H1 (cell line): ENCODE results near the gene HNF1A. TPM values are rescaled to one million over a fixed set of nuclear protein-coding genes. Genes with fewer than 3 reads are reported as not detected.

ENCODE experiments used
- CTCF ChIA-PET: fragments of 300-600 bp; sonication (Branson Sonifier 250); formaldehyde crosslinking; loops from one replicate; lab custom pipeline; 2021; ENCODE audit not compliant: partially characterized antibody; lab: Charles Lee
- POLR2A ChIA-PET: fragments of 300-600 bp; sonication (Branson Sonifier 250); formaldehyde crosslinking; loops from one replicate; lab custom pipeline; 2021; ENCODE audit warnings: inconsistent platforms; ENCODE audit not compliant: partially characterized antibody; lab: Charles Lee
- DNase-seq, 2 experiments: peaks; one replicate each; pipeline versions ENCODE4 v3.0.0 to v3.0.0-alpha.2; 2010 to 2022; ENCODE audit warnings: low spot score in 2 of 2, low read depth in 1 of 2, mixed read lengths in 1 of 2
- FAIRE-seq: peaks from 2 replicates; lab custom pipeline; 2011; peaks lifted over from hg19 to GRCh38; lab: Jason Lieb, UNC
- H2AFZ ChIP-seq: 2 replicates; pipeline ENCODE4 v1.8.1; 2012; ENCODE audit warnings: low read length, inconsistent platforms
- H2AK5ac ChIP-seq: 2 replicates; pipeline ENCODE4 v1.6.1; 2013; ENCODE audit warnings: low read depth, low read length
- H2BK120ac ChIP-seq: replicated peaks from 2 replicates; pipeline ENCODE3; 2013; ENCODE audit warnings: low read depth, low read length, inconsistent platforms
- H2BK12ac ChIP-seq: 2 replicates; pipeline ENCODE4 v1.6.1; 2013; ENCODE audit warnings: low read depth, low read length
- H2BK15ac ChIP-seq: 2 replicates; pipeline ENCODE4 v1.6.1; 2013; ENCODE audit warnings: low read length
- H2BK20ac ChIP-seq: 2 replicates; pipeline ENCODE4 v1.6.1; 2013; ENCODE audit warnings: low read length
- H2BK5ac ChIP-seq: 2 replicates; pipeline ENCODE4 v1.6.1; 2013; ENCODE audit warnings: low read depth, low read length
- H3K14ac ChIP-seq: 2 replicates; pipeline ENCODE4 v1.6.1; 2013; ENCODE audit warnings: inconsistent platforms; ENCODE audit not compliant: insufficient read length
- H3K18ac ChIP-seq: 2 replicates; pipeline ENCODE4 v1.6.1; 2013; ENCODE audit warnings: low read length; ENCODE audit errors: extremely low read depth
- H3K23ac ChIP-seq: 2 replicates; pipeline ENCODE4 v1.6.1; 2013; ENCODE audit warnings: inconsistent platforms; ENCODE audit not compliant: insufficient read length
- H3K23me2 ChIP-seq: 2 replicates; pipeline ENCODE4 v1.6.1; 2013; ENCODE audit warnings: low read depth, low read length
- H3K27ac ChIP-seq: 2 replicates; pipeline ENCODE4 v1.6.1; 2011; ENCODE audit warnings: low read depth, low read length, inconsistent platforms
- H3K27me3 ChIP-seq, 4 experiments: replicated peaks in 1 of 4; 1 replicate in 1 of 4; 2 replicates in 3 of 4; pipeline versions ENCODE4 v1.6.1 to v1.8.1; 2011 to 2013; ENCODE audit warnings: low read length in 3 of 4, mild to moderate bottlenecking in 3 of 4, inconsistent platforms in 2 of 4, mixed read lengths in 2 of 4, moderate library complexity in 1 of 4; ENCODE audit not compliant: control insufficient read depth in 3 of 4, insufficient read depth in 3 of 4; ENCODE audit errors: extremely low read depth in 1 of 4
- H3K36me3 ChIP-seq, 4 experiments: 2 replicates each; pipeline versions ENCODE4 v1.6.1 to v1.8.1; 2011 to 2013; ENCODE audit warnings: mild to moderate bottlenecking in 4 of 4, low read length in 3 of 4, moderate library complexity in 2 of 4, control low read depth in 1 of 4, inconsistent platforms in 1 of 4; ENCODE audit not compliant: insufficient read depth in 4 of 4, control insufficient read depth in 2 of 4
- H3K4ac ChIP-seq: replicated peaks from 2 replicates; pipeline ENCODE3; 2013; ENCODE audit warnings: low read length, low read depth, mixed read lengths, inconsistent platforms; ENCODE audit not compliant: insufficient read length
- H3K4me1 ChIP-seq, 4 experiments: replicated peaks in 1 of 4; 1 replicate in 1 of 4; 2 replicates in 3 of 4; pipeline versions ENCODE4 v1.6.1 to v1.8.1; 2011 to 2013; ENCODE audit warnings: low read length in 3 of 4, inconsistent platforms in 2 of 4, mixed read lengths in 1 of 4; ENCODE audit not compliant: insufficient read depth in 4 of 4, control insufficient read depth in 3 of 4
- H3K4me2 ChIP-seq, 2 experiments: 2 replicates each; pipeline versions ENCODE4 v1.6.1 to v1.8.1; 2011 to 2013; ENCODE audit warnings: low read depth in 2 of 2, low read length in 2 of 2, control low read depth in 1 of 2, inconsistent platforms in 1 of 2, mild to moderate bottlenecking in 1 of 2; ENCODE audit not compliant: insufficient read depth in 1 of 2
- H3K4me3 ChIP-seq, 4 experiments: fragments of 200-600, 300-600 bp in 1 of 4; sonication (generic), shearing (Covaris generic), sonication (Bioruptor Twin) in 1 of 4; 2 replicates each; pipeline versions ENCODE4 v1.5.1 to v1.8.1; 2011 to 2016; ENCODE audit warnings: low read length in 4 of 4, low read depth in 3 of 4, control low read depth in 2 of 4, inconsistent platforms in 2 of 4, mild to moderate bottlenecking in 2 of 4, mixed read lengths in 1 of 4, moderate library complexity in 1 of 4; ENCODE audit not compliant: insufficient read depth in 2 of 4; ENCODE audit errors: extremely low read depth in 1 of 4
- H3K56ac ChIP-seq: replicated peaks from 2 replicates; pipeline ENCODE3; 2013; ENCODE audit warnings: low read depth, mild to moderate bottlenecking, mixed read lengths, low read length, inconsistent platforms; ENCODE audit not compliant: insufficient read length
- H3K79me1 ChIP-seq: 2 replicates; pipeline ENCODE4 v1.6.1; 2013; ENCODE audit warnings: low read depth, low read length, control low read depth
- H3K79me2 ChIP-seq, 2 experiments: 2 replicates each; pipeline versions ENCODE4 v1.6.1 to v1.8.1; 2012 to 2013; ENCODE audit warnings: low read length in 2 of 2, mild to moderate bottlenecking in 2 of 2, inconsistent platforms in 1 of 2; ENCODE audit not compliant: insufficient read depth in 2 of 2, control insufficient read depth in 1 of 2
- H3K9ac ChIP-seq, 4 experiments: replicated peaks in 1 of 4; 1 replicate in 1 of 4; 2 replicates in 3 of 4; pipeline versions ENCODE4 v1.6.1 to v1.8.1; 2011 to 2013; ENCODE audit warnings: low read depth in 3 of 4, low read length in 3 of 4, control low read depth in 2 of 4, mild to moderate bottlenecking in 2 of 4, moderate library complexity in 2 of 4, inconsistent platforms in 1 of 4; ENCODE audit errors: extremely low read depth in 1 of 4
- H3K9me3 ChIP-seq, 2 experiments: 2 replicates each; pipeline versions ENCODE4 v1.6.1 to v1.8.1; 2012 to 2013; ENCODE audit warnings: mild to moderate bottlenecking in 2 of 2, moderate library complexity in 2 of 2, control low read depth in 1 of 2, inconsistent platforms in 1 of 2, low read depth in 1 of 2, low read length in 1 of 2, mixed read lengths in 1 of 2; ENCODE audit not compliant: insufficient read depth in 2 of 2
- H4K20me1 ChIP-seq, 2 experiments: replicated peaks in 1 of 2; 2 replicates each; pipeline versions ENCODE3 to v1.8.1; 2011 to 2013; ENCODE audit warnings: inconsistent platforms in 2 of 2, low read length in 2 of 2, mild to moderate bottlenecking in 1 of 2; ENCODE audit not compliant: insufficient read depth in 2 of 2, control insufficient read depth in 1 of 2
- H4K5ac ChIP-seq: 2 replicates; pipeline ENCODE4 v1.6.1; 2013; ENCODE audit warnings: low read length, low read depth, mixed read lengths, inconsistent platforms; ENCODE audit not compliant: insufficient read length
- H4K8ac ChIP-seq: 2 replicates; pipeline ENCODE4 v1.8.0; 2013; ENCODE audit warnings: mild to moderate bottlenecking, moderate library complexity, low read length, inconsistent platforms; ENCODE audit not compliant: insufficient read depth; ENCODE audit errors: extremely low read depth
- H4K91ac ChIP-seq: replicated peaks from 2 replicates; pipeline ENCODE3; 2013; ENCODE audit warnings: low read length, mixed read lengths, inconsistent platforms; ENCODE audit not compliant: insufficient read length
- CBX5 ChIP-seq: fragments of 300-800, 300-1000 bp; sonication (generic); IDR thresholded peaks from 2 replicates; pipeline ENCODE4 v1.7.1; 2016; ENCODE audit warnings: antibody characterized with exemption, low read length, low read depth
- CHD1 ChIP-seq: IDR thresholded peaks from 2 replicates; pipeline ENCODE4 v1.6.1; 2012; ENCODE audit warnings: low read depth, low read length, improper control_type of control experiment
- CREB1 ChIP-seq: IDR thresholded peaks from 2 replicates; pipeline ENCODE4 v1.6.1; 2012; ENCODE audit warnings: inconsistent platforms
- EP300 ChIP-seq, 2 experiments: IDR thresholded peaks; 1 replicate in 1 of 2; 2 replicates in 1 of 2; pipeline ENCODE4 v1.6.1; 2011 to 2012; ENCODE audit warnings: low read depth in 2 of 2, low read length in 2 of 2, mild to moderate bottlenecking in 2 of 2, borderline replicate concordance in 1 of 2, inconsistent platforms in 1 of 2, moderate library complexity in 1 of 2
- KDM5A ChIP-seq: fragments of 200-600 bp; IDR thresholded peaks from 2 replicates; pipeline ENCODE4 v1.7.1; 2012; ENCODE audit warnings: mild to moderate bottlenecking, low read length, inconsistent platforms, mixed read lengths
- PHF8 ChIP-seq: fragments of 200-600 bp; sonication (generic); conservative IDR thresholded peaks from 2 replicates; pipeline ENCODE4 v1.7.1; 2012; ENCODE audit warnings: low read depth, mild to moderate bottlenecking, inconsistent platforms, low read length, moderate library complexity
- RBBP5 ChIP-seq: IDR thresholded peaks from 2 replicates; pipeline ENCODE4 v1.7.1; 2012; ENCODE audit warnings: low read depth, mild to moderate bottlenecking, inconsistent platforms, low read length, moderate library complexity, borderline replicate concordance
- RXRA ChIP-seq: IDR thresholded peaks from 2 replicates; pipeline ENCODE4 v1.6.1; 2011; ENCODE audit warnings: low read depth, mild to moderate bottlenecking, low read length, moderate library complexity; ENCODE audit not compliant: insufficient read depth
- SUZ12 ChIP-seq: fragments of 200-600 bp; sonication (generic); IDR thresholded peaks from 2 replicates; pipeline ENCODE4 v1.6.1; 2012; ENCODE audit warnings: mild to moderate bottlenecking, inconsistent platforms, low read length, moderate library complexity, mixed read lengths
- TAF7 ChIP-seq: optimal IDR thresholded peaks from 2 replicates; pipeline ENCODE3; 2011; ENCODE audit warnings: low read depth, mild to moderate bottlenecking, inconsistent platforms, low read length, moderate library complexity, borderline replicate concordance
- WGBS, 2 experiments: shearing (Covaris generic) in 1 of 2; methylation state at CpG; one replicate each; pipeline versions ENCODE4 v1.1.6 to v1.1.7; 2013 to 2015; ENCODE audit warnings: low lambda C conversion rate in 2 of 2, mixed read lengths in 2 of 2, inconsistent platforms in 1 of 2, low coverage in 1 of 2, missing lambda C conversion rate in 1 of 2; ENCODE audit not compliant: insufficient replicate concordance in 2 of 2, insufficient coverage in 1 of 2, insufficient read length in 1 of 2; ENCODE audit errors: extremely low coverage in 1 of 2, missing lambda C conversion rate in 1 of 2; 5-methylcytosine and 5-hydroxymethylcytosine counted together
- polyA plus RNA-seq, 7 experiments: library from polyadenylated mRNA; depleted of rRNA in 3 of 7; stranded (reverse) in 5 of 7; unstranded in 2 of 7; fragments of >200 nt in 5 of 7; fragments of 200-250 nt in 2 of 7; gene quantifications; 1 replicate in 5 of 7; 2 replicates in 1 of 7; 4 replicates in 1 of 7; pipeline versions ENCODE4 v1.2.1 to v1.2.3, GENCODE V29; 2011 to 2013; ENCODE audit warnings: missing spikeins in 2 of 7, mixed read lengths in 2 of 7
- total RNA-seq: library from RNA; stranded (reverse); fragmentation: NEBNext Ultra II Directional; extraction: Animal tissue kit (Norgen Biotek cat#: 25700); gene quantifications from 2 replicates; pipeline ENCODE4 v1.2.1, GENCODE V29; 2021

The HNF1A gene
- total and polyA plus RNA-seq, 2 of the 8 experiments (the other 6 are each of a cell fraction or from before 2014, with no cell fraction given): not detected

DNA sequence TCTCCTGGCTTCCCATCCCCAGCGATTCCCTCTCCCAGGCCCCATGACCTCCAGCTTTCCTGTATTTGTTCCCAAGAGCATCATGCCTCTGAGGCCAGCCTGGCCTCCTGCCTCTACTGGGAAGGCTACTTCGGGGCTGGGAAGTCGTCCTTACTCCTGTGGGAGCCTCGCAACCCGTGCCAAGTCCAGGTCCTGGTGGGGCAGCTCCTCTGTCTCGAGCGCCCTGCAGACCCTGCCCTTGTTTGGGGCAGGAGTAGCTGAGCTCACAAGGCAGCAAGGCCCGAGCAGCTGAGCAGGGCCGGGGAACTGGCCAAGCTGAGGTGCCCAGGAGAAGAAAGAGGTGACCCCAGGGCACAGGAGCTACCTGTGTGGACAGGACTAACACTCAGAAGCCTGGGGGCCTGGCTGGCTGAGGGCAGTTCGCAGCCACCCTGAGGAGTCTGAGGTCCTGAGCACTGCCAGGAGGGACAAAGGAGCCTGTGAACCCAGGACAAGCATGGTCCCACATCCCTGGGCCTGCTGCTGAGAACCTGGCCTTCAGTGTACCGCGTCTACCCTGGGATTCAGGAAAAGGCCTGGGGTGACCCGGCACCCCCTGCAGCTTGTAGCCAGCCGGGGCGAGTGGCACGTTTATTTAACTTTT, 23.6 kb downstream of the HNF1A start:
- Histone ChIP-seq H3K4me3 (no peak overlapping the region), H3K27me3 (no peaks in the 10 kb centered on the region), H3K9ac (no peak overlapping the region), H3K56ac (no peak overlapping the region), H3K18ac (no peak overlapping the region), H2BK12ac (no peak overlapping the region), H4K5ac (no peak overlapping the region), H3K79me1 (no peaks in the 10 kb centered on the region), H3K27ac (no peak overlapping the region), H3K36me3 (peaks cover 11 to 23% (median 14%) of the 10 kb centered on the region in 4 experiments), H3K9me3 (no peaks in the 10 kb centered on the region), H3K23ac (no peak overlapping the region), H3K14ac (no peak overlapping the region), H3K79me2 (no peaks in the 10 kb centered on the region), H2BK15ac (no peak overlapping the region), H4K91ac (no peak overlapping the region), H2AK5ac (no peak overlapping the region), H2BK120ac (no peak overlapping the region), H2AFZ (no peak overlapping the region), H3K23me2 (peaks cover 2% of the 10 kb centered on the region; the same call in 1 of the 2 replicates), H2BK5ac (no peak overlapping the region), H3K4ac (no peak overlapping the region), H4K8ac (no peak overlapping the region), H3K4me1 (peaks cover 2 to 6% (median 3%) of the 10 kb centered on the region in 4 experiments; a peak in 6 of 7 replicates), H4K20me1 (peaks cover 0 to 3% of the 10 kb centered on the region in 2 experiments), H2BK20ac (no peak overlapping the region), H3K4me2 (no peak overlapping the region)
- 94% methylated on average over 16 of the region's 16 CpGs; no CpG with 5 or more reads in 1 of the 2 experiments for whole genome bisulfite sequencing, 2 experiments
- POLR2A ChIA-PET: interaction anchor here (0.7 to 1.4 kb wide), 6 partner anchors 14 to 55 kb away, joined by 3 to 5 read pairs (median 4); partner anchors contain the start of gene C12orf43
- FAIRE-seq (no peak), DNase-seq (no peak)
- CTCF ChIA-PET: interaction anchor here (0.7 to 5.7 kb wide), 12 partner anchors 9 to 419 kb away, joined by 3 to 40 read pairs (median 4); partner anchors contain the start of genes C12orf43 and HNF1A
- TF ChIP-seq TAF7 (no peak), KDM5A (no peak), CBX5 (no peak), EP300 (IDR thresholded peaks at IDR 0.05; ENCODE audit: borderline replicate concordance in 1 of 2, low read depth in 2 of 2, low read length in 2 of 2) (no peak), PHF8 (no peak), RBBP5 (no peak), RXRA (no peak), CHD1 (no peak), CREB1 (no peak), SUZ12 (no peak)
